CD4-positive, alpha-beta T cell treated with Interleukin-12 subunit alpha and Interleukin-12 subunit beta, for 1 hour (primary cell): Measurements from ENCODE around the gene CNTF.

Experiments used
- DNase-seq: peaks from one replicate; pipeline ENCODE4 v3.0.0-alpha.2; 2020

Gene CNTF

GRCh38 chr11:58647866-58648265 is 25.4 kb downstream of the CNTF start:
- DNase-seq: no peak

DNA sequence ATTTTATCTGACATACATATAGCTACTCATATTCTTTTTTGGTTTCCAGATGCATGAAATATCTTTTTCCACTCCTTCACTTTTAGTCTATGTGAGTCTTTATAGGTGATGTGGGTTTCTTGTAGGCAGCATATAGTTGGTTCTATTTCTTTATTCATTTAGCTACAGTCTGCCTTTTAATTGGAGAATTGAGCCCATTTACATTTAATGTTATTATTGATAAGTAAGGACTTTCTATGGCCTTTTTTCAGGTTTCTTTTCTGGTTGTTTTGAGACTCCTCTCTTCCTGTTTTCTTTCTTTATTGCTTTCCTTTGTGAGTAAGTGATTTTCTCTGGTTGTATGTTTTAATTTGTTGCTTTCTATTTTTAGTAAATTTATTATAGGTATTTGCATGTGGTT is 27.2 kb downstream of the CNTF start:
- no peak for DNase-seq

- no peak for DNase-seq
These were observed 28.0 kb downstream of the CNTF start for GRCh38 chr11:58650496-58650895.

GRCh38 chr11:58652726-58653280 is 30.3 kb downstream of the CNTF start:
- DNase-seq: no peak

DNA sequence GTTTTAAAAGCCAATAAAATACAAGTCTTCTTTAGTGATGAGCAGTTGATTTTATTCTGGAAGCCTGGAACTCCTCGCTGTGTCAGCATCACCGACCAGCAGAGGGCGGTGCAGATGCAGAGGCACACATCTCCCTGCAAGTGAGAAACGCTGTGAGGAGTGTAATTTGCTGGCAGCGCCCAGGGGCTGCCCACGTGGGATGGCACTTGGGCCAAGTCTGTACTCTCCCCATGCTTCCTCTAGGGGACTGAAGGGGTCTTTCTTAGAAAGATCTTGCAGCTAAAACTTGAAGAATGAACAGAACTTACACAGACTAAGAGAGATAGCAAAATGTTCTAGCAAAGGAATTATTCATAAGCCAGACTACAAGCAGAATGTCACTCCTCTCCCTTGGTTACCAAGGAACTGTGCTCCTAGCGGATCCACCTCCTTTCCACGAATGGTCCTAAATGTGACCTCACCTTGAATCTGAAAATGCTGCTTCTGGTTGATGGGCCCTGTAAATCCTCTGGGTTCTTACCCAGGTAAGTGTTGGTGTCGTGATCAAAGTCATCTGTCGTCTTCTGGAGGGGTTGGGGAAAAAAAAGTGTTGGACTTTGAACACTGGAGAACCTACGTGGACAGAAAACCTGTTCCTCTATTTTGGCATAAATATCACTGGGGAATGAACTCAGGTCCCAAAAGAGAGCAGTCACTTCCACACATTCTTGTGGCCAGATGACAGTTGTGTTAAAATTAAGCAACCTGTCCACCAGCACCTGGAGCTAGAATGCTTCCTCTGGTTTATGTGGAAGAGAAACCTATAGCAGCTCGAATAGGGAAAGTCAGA is 31.8 kb downstream of the CNTF start:
- peak; percentile 71 for DNase-seq

DNA sequence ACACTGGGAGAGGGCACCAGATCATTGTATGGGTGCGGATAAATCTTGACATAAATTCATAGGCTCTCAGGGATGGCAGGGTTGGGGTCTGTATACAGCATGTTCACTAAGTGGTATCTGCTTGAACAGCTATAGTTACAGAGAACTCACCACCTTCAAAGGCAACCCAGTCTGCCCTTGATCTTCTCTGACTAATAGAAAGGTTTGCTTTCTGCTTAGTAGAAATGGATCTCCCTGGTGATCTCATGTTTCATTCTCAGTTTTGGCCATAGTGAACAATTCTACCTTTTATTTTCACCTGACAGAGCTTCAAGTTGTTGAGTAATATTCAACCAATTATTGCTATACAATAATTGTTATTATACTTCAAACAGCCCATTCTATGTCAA is 32.4 kb downstream of the CNTF start:
- no peak for DNase-seq

GRCh38 chr11:58656348-58656747 is 33.9 kb downstream of the CNTF start:
- DNase-seq: no peak

GRCh38 chr11:58658623-58659022 is 36.2 kb downstream of the CNTF start:
- no peak for DNase-seq

DNA sequence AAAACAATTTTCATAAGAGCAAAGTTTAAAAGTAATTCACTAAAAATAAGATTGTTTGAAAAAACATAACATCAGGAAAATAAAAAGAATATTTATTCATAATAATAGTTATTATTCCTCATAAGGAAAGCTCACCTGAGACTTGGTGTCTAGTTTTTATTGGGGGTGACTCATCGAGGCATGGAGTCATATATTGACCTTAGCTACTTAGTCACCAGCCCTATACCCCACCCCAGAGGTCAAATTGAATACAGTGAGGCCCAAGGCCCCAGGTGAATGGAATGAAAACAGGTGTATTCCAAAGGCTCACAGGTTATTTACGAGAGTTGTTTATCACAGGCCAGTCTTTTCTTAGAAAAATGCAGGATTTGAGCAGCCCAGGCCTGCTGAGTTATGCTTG is 36.9 kb downstream of the CNTF start:
- no peak for DNase-seq

- DNase-seq: no peak
These were observed 37.6 kb downstream of the CNTF start for GRCh38 chr11:58659910-58660570.

- no peak for DNase-seq
These were observed 49.6 kb downstream of the CNTF start for GRCh38 chr11:58671983-58672633.

DNA sequence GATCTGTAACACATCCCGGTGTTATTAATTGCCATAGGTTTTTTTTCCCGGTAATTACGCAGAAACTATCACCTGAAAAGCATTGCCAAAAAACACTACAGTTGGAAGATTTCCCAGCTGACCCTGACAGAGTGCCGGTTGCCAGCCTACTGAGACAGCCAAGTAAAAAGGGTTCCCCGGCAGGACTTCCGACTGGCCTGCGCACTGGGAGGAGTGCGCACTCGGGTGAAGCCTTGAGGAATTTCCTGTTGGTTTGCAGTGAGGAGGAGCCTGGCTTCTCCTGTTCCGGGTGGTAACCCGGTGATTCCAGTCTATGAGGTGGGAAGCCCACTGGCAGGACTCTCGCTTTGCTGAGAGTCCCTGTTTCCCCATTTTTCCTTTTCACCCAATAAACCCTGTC is 52.1 kb downstream of the CNTF start:
- DNase-seq: no peak
